ENCODE results near the gene PYGL.
"Not testable (repeated sequence)": the region's sequence is repeated elsewhere in the genome, so short reads cannot be mapped to it uniquely, and the experiment has no call there.

PYGL gene

GRCh38 chr14:50954811-50955372 is 10.6 kb upstream of the PYGL start:
- peak; percentile 70 for DNase-seq (ENCODE audit: low spot score)

DNA sequence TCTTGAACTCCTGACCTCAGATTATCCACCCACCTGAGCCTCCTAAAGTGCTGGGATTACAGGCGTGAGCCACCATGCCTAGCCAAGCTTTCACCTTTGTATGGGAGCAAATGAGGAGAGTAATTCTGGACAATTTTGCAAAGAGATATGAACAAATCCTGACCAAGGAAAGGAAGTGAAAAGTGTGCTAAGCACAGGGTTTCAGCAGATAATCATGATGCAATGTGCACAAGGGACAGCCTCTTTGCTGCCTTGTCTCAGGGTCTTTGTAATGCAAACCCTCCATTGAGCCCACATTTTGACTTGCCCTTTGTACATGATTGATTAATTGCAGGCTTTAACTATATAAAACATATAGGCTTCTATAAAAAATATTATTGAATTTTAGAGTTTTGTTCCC is 9.2 kb upstream of the PYGL start:
- DNase-seq (ENCODE audit: low spot score): no peak

DNA sequence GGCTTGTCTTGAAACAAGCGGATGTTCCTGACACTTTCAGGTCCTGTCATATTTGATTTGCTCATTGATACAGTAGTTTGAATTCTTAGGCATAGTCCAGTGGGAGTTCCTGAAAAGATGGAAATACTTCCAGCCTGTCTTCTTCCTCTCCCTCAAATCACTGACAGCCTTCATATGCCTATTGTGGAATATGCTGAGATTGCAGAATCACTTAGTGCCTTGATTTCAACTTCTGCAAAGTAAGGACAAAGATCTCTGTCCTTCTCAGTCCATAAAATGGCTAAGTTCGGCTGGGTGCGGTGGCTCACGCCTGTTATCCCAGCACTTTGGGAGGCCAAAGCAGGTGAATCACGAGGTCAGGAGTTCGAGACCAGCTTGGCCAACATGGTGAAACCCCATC is 6.7 kb upstream of the PYGL start:
- DNase-seq (ENCODE audit: low spot score): no peak

DNA sequence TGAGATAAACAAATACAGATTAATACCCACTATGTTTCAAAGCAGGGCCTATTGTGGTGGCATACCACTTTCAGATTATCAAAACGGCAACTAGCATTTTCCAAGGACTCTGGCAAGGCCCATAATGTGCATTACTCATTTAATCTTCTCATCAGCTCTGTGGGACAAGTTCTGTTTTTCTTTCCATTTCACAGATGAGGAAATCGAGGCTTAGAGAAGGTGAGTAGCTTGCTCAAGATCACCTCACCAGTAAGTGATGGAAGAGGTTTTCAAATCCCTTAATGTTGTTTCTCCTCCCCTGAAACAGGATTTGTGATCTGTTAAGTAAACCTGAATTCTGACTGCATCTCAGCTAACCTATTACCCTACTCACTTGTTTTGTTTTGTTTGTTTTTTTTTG is 3.9 kb upstream of the PYGL start:
- DNase-seq (ENCODE audit: low spot score): no peak

DNA sequence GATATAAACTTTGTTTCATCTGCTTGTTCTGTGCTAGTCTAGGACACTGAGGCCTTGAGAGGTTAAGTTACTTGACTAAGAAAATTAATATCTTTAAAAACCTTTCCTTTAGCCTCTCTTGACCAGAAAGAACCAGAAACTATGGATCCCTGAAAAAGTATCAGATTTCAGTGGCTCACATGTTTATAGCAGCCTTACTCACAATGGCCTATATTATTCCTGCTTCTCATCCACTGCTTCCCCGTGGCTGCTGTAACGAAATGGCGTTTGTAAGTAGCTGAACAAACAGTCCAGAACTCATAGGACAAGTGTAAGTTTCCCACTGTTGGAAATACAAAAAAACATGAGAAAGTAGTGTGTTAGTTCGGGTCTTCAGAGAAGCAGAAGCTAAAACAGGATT is 3.2 kb upstream of the PYGL start:
- DNase-seq (ENCODE audit: low spot score): no peak

DNA sequence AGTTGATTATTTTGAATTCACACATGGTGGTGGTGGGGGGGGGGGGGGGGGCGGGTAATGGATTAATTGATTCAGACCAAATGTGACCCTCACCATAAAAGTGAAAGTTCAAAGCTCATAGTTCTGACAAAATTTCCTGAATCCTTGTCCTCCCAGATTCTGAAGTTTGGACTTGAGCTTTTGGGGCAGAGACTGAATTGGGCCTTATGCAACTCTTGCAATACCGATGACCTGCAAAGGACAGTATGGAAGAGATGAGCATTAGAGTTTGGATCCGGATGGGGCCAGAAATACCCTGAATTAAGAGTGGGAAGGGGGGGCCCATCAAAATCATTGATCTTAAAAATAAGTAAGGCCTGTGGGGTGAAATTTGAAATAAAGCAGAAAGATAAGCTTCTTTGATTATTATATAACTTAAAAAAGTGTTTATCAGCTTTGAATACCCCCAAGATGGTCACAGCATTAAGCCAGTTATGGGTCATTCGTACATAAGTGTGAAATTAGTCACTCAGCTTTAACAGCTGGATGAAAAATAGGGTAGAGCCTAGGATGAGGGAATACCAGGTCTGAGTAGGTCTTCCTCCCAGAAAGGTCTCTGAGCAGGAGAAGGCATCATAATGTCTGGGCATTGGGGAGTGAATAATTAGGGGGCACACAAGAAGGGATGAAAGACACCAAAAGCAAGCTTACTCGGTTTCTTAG is 2.1 kb upstream of the PYGL start:
- DNase-seq (ENCODE audit: low spot score): no peak

DNA sequence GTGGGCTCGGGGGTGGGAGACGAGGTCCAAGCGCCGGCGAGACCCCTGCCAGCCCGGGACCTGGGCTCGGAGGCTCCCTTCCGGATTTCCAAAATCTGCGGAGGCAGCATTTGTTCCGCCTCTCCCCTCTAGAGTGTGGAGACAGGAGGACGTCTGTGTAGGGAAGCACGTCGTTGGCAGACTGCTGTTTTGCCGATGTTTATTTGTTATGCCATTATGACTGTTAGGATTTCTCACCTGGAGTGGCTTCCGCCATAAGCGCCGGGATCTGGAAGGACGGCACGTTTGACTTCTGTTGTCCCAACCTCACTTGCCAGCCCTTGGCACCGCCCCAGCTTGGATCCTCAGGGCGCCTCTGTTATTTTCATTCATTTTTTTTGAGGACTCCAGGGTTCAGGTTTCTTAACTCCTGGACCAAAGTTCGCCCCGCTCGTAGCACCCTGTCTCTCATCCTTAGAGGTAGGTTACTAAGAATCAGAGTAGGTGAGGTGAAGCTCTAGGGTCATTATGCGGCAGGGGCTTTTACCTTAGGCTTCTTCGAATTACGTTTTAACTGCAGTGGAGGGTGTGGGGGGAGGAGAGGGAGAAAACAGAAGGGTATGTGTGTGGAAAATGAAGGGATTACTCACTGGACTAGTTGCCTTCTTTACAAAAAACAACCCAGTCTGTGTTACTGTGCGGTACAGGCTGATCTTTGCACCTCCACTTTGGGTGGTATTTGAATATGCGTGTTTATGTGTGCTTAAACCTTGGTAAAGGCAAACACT is 547 bp upstream of the PYGL start:
- DNase-seq (ENCODE audit: low spot score): no peak

DNA sequence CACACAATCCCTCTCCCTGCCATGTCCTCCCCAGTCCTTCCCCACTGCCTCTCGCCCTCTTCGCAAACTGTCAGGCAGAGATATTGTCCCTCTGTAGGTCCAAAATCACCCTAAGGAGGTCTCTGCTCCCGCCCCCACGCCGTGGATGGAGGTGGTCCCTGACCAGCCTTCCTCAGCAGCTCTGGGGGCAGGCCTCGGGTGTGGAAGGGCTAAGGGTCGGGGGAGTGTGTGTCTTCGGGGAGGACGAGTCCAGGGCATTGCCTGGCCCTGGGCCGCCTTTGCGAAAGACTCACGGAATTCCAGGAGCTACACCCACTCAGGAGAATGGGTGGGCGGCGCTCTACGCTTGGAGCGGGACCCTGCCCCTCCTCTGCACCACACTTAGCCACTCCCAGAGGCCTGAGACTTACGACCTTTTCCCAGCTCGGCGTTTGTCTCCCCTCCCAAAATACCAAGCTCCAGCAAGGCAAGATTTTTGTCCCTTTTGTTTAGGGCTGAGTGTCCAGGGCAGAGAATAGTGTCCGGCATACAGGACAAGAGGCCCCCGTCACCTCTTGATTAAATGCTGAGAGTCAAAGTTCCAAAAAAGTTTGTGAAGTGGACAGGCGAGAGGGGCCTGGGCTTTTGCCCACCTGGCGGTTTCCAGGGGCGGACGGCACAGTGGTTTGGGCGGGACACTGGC is 881 bp downstream of the PYGL start:
- DNase-seq (ENCODE audit: low spot score): no peak

DNA sequence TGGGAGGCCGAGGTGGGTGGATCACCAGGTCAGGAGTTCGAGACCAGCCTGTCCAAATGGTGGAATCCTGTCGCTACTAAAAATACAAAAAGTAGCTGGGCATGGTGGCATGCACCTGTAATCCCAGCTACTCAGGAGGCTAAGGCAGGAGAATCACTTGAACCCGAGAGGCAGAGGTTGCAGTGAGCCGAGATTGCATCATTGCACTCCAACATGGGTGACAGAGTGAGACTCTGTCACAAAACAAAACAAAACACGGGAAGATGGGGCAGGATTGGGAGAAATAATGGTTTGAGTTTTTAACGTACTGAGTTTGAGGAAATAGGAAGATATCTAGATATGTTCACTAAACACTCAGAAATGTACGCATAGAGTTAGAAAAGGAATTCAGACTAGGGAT is 2.6 kb downstream of the PYGL start:
- DNase-seq (ENCODE audit: low spot score): not testable (repeated sequence)

- no peak for DNase-seq (ENCODE audit: low spot score)
These were observed 3.1 kb downstream of the PYGL start for GRCh38 chr14:50941151-50941550.

DNA sequence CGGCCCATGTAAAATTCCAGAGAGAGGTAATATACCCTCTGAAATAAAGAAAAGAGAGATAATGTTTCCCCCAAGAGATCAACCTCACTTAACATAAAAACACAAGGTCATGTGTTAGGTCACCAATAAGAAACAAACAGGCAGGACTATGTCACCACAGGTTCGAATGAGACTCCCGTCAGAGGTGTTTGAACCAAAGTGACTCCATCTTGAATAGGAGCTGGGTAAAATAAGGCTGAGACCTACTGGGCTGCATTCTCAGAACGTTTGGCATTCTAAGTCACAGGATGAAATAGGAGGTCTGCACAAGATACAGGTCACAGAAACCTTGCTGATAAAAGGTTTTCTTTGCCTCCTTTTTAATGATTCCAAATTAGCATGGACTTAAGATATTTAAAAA is 6.5 kb downstream of the PYGL start:
- no peak for DNase-seq (ENCODE audit: low spot score)

GRCh38 chr14:50937325-50937724 is 7.0 kb downstream of the PYGL start:
- DNase-seq (ENCODE audit: low spot score): no peak

GRCh38 chr14:50936882-50937281 is 7.4 kb downstream of the PYGL start:
- no peak for DNase-seq (ENCODE audit: low spot score)

DNA sequence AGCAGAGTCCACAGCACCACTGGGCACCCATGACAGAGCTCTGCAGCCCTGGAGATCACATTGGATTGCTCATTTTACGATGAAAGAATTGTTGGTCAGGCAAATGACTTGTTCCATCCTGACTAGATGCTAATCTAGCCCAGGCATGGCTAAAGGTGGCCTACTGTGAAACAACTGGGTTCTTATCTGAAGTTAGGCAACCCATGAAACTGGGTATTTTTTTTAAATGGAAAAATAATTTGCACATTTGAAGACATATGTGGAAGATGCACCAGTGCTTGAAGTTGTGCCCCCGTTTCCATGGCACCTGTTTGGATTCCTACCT is 8.3 kb downstream of the PYGL start:
- no peak for DNase-seq (ENCODE audit: low spot score)

- no peak for DNase-seq (ENCODE audit: low spot score)
These were observed 8.9 kb downstream of the PYGL start for GRCh38 chr14:50935126-50936015.

- no peak for DNase-seq (ENCODE audit: low spot score)
These were observed 11.4 kb downstream of the PYGL start for GRCh38 chr14:50932592-50933495.

- no peak for DNase-seq (ENCODE audit: low spot score)
These were observed 12.1 kb downstream of the PYGL start for GRCh38 chr14:50932156-50932555.

DNA sequence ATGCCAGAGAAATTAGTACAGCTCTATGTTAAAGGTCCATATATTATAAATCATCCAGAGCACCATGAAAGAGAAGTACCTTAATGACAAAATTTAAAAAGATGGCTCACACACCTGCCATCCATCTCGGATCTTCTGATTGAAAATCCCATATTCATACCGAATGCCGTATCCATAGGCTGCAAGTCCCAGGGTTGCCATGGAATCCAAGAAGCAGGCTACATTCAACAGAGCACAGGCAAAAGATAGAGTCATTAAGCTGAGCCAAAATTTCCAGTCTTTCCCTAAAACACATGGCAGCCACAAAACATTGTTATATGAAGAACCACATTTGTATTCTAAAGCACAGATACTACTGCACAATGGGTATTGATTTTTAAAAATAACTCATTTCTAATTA is 12.7 kb downstream of the PYGL start:
- DNase-seq (ENCODE audit: low spot score): no peak

- DNase-seq (ENCODE audit: low spot score): no peak
These were observed 14.8 kb downstream of the PYGL start for GRCh38 chr14:50929506-50929905.

DNA sequence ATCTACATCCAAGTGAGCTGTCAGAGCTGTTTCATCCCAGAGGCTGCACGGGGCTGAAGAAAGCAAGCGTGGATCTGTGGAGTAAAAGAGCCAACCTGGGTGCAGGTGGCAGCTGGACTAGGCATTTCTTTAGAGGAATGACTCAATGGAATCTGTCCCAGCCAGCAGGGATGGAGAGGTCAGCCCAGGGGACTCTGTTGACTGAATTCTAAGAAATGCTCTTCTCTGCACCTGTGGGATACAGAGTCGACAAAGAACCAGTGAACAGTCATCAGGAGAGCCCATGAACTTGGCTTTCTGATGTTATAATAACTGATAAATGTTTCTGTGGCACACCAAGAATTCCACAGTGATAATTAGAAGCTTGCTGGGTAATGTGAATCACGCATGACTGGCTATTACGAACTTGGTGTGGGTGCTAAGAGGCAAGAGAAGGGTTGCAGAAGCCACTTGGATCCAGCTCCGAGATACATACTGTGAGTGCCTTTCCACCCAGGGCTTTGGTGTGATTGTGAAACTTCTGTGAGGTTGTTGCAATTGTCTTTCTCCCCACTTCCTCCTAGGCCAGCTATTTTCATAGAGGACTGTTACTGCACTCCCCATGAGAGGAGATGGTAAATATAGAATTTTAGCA is 16.2 kb downstream of the PYGL start:
- no peak for DNase-seq (ENCODE audit: low spot score)
